GM18499 (cell line): ENCODE results near the gene THAP5.
A peak's percentile ranks its signal among the peaks of the same experiment; 100 is the strongest.
"Not testable (repeated sequence)": the region's sequence is repeated elsewhere in the genome, so short reads cannot be mapped to it uniquely, and the experiment has no call there.

ENCODE experiments used
- ATAC-seq: cut with Tn5 transposase; IDR thresholded peaks from one replicate; pipeline ENCODE4 v1.9.1; 2021; ENCODE audit warnings: moderate number of reproducible peaks; ENCODE audit not compliant: insufficient read depth, unreplicated experiment

The THAP5 gene

DNA sequence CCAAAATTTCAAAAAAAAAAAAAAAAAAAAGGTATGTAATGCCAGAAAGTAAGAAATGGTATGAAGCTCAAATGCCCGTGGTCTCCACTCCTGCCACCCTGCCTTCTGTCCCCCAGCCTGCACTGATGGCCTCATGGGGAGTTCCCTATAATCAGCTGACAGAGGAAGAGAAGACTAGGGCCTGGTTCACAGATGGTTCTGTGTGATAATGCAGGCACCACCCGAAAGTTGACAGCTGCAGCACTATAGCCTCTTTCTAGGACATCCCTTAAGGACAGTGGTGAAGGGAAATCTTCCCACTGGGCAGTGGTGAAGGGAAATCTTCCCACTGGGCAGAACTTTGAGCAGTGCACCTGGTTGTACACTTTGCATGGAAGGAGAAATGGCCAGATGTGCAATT, 31.3 kb downstream of the THAP5 start:
- ATAC-seq: not testable (repeated sequence)

DNA sequence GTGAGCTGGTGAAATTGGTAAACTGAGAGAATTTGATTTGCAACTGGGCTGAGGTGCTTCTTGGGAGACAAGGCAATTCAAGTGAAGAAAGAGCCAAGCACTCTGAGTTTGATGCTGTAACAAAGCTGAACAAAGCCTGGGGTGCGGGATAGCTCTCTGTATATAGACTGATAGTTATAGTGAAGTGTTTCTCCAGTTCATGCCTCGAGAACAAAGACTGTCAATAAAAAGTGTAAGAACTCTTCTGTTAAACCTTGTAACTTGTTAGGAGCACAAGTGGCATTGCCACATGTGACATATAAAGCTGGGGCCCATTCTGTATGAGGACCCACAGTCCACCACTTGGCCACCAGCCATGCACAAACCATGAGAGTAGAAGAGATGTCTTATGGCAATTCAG, 32.3 kb downstream of the THAP5 start:
- ATAC-seq: no peak

DNA sequence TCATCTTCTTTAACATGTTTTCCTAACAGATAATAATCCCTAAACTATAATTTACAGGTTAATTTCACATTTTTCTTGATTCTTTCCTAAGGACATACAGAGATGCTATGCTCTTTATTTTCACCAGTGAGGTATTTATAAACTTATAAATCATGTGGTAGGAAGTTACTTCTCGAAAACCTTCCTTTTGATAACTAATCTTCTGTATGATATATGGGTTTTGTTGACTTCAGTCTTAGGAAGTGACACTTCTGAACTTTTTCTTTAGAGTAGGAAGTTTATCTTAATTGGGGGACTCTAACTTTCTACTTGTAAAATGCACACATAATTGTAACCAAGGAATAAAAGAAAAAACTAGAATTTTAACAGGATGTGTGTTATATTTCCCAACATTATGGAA, 33.8 kb downstream of the THAP5 start:
- no peak for ATAC-seq

DNA sequence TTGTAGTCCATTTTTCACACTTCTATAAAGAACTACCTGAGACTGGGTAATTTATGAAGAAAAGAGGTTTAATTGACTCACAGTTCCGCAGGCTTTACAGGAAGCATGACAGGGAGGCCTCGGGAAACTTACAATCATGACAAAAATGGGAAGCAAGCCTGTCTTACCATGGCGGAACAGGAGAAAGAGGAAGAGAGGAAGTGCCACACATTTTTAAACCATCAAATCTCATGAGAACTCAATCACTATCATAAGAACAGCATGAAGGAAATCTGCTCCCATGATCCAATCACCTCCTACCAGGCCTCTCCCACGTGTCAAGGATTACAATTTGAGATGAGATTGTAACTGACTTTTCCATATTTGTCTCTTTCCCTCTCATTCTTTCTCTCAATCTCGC, 34.2 kb downstream of the THAP5 start:
- ATAC-seq: no peak

DNA sequence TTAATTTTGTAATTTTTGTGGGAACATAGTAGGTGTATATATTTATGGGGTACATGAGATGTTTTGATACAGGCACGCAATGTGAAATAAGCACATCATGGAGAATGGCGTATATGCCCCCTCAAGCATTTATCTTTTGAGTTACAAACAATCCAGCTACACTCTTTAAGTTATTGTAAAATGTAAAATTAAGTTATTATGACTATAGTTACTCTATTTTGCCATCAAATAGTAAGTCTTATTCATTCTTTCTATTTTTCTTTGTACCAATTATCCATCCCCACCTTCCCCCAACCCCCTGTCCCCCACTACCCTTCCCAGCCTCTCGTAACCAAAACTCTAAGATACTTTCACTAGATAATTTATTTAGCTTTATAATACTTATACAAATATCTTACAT, 35.8 kb downstream of the THAP5 start:
- ATAC-seq: no peak

DNA sequence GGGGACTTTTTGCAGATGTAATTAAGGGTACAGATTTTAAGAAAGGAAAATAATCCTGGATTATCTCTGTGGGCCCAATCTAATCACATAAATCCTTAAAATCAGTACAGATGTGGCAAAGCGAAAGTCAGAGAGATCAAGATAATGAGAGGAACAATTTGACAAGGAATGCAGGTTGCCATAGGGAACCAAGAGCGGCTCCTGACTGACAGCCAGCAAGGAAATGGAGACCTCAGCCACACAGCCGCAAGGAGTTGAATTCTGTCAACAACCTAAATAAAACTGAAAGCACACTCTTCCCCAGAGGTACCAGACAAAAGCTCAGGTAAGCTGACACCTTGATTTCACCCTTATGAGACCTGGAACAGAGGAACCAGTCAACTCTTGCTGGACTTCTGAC, 40.2 kb downstream of the THAP5 start:
- ATAC-seq: no peak

DNA sequence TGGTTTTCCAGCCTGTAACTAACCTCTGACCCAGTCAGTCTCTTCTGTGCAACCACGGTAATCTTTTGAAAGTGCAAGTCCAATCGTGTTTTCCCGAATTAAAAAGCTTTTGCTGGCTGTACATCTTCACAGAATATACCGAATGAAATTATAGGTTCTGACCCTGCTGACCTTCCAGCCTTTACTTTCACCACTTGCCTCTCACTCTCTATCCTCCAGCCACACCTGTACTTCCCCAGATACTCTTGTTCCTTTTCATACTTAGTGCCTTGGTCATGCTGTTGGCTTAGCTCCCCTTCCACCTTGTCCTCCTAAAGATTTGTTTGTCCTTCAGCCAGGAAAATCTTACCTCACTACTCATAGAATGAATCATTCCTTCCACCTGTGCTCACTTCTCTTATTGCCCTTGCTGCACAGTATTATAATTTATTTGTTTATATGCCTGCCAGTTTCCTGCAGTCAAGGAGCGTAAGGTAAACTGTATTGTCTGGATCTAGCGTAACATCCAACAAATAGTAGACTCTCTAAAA, 41.3 kb downstream of the THAP5 start:
- ATAC-seq: no peak

DNA sequence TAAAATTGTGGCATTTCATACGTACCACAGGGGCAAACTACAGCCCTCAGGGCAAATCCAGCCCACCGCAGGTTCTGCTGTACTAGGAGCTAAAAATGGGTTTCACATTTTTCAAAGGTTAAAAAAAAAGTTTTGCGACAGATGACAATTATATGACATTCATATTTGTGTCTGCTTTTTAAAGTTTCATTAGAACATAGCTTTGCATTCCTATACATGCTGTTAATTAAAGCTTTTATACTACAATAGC, 42.8 kb downstream of the THAP5 start:
- ATAC-seq: no peak

DNA sequence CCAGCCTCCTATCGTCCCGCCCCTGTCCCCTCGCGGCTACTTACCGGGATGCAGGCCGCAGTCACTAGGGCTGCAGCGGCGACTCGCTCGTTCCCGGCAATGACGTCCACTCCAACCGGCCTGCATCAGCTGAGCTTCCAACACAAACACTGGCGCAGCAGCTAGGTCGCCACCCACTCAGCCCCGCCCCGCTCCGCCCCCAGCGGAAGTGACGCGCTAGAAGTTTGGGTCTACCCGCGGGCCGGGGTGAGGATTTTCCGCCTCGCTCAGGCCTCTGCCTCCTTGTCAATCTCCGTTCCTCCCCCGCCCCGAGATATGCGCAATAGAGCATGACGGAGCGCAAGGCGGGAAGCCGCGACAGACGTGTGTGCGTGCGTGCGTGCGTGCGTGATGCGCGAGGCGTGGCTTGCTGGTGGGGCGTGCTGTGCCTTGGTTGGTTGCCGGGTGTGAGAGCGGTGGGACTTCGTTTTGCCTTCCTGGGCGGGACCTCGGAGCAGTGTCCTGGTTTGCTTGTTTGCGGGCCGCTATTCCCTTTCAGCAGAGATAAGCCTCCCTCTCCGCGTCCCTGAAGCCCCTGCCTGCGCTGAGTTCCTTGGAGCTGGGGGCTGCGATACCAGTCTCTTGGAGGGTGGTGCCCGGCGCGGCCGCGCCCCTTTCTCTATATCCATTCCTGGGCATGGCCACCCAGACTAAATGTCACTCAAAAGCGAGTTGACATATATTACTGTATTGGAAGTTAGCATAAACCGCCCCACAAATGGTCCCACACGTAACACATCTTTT, 43.3 kb downstream of the THAP5 start, which contains the start of gene PNPLA8:
PNPLA8 (minus strand) TSS at position 151 of the 783 bp plus-strand sequence. CDS start 10,644 bp downstream, outside the sequence.
- ATAC-seq: peak; percentile 91

DNA sequence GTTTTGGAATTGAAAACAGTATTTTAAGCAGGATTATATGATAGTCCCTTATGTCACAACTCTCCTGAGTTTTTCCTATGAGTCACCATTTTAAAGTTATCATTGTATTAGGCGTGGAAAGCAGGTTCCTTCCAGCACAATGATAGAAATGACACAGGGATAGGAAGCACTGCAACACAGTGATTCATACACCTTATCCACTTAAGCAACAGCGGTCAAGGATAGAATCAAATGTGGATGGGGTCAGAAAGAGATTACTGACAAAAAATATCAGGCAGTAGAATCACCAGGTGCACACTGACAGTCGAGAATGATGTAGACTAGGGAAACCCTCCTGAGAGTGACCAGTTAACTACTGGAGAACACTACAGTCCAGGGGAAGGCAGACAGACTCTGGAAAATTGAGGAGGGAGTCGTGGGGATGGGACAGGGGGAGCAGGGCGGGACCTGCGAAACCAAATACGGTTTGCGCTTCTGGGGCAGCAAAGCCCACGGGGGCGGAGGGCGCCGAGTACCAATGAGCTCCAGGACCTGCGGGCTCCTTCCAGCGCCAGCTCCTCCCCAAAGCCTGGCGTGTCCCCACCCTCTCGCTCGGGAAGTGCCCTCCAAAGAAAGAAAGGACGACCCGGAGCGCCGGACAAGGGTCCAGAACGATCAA, 44.0 kb downstream of the THAP5 start:
- ATAC-seq: peak; percentile 25

DNA sequence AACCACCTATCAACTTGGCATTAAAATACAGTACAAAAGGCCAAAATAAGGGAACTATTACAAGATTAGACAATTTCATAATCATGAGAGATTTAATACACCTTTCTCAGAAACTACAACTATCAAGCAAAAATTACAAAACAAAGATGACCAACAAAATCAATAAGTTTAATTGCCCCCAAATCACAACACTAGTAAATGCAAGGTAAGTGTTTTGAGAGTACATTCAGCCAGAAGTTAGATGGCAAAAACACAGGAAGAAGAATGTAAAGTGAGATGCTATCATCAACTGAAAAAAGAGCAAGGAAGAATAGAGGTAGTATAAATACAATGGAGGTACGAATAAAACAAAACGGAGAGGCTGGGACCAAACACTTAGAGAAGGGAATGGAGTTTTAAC, 46.7 kb downstream of the THAP5 start:
- ATAC-seq: no peak

DNA sequence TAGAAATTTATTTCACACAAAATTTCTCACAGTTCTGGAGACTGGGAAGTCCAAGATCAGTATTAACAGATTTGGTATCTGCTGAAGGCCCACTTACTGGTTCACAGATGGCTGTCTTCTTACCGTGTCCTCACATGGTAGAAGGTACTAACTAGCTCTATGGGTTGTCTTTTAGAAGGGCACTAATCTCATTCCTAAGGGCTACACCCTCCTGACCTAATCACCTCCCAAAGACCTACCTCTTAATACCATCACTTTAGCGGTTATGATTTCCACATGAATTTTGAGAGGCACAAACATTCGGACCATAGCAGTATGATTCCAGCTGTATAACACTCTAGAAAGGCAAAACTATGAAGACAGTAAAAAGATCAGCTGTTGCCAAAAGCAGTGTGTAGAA, 51.6 kb downstream of the THAP5 start:
- ATAC-seq: no peak

DNA sequence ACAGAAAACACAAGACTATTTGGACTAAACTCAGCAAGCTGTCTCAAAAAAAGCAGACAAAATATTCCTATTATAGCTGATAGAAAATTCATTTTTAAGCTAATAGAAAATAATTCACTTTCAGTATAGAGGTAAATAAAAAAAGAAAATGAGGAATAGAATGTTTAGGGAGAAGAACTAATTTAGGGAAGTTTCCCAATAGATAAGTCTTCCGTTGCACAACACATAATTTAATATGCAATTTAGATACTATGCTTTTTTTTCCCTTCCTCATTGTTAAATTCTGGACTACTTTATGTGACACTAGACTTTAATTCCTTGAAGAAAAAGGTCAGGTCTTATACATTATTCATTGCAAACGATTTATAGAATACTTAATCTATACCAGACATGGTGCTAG, 53.9 kb downstream of the THAP5 start:
- no peak for ATAC-seq

DNA sequence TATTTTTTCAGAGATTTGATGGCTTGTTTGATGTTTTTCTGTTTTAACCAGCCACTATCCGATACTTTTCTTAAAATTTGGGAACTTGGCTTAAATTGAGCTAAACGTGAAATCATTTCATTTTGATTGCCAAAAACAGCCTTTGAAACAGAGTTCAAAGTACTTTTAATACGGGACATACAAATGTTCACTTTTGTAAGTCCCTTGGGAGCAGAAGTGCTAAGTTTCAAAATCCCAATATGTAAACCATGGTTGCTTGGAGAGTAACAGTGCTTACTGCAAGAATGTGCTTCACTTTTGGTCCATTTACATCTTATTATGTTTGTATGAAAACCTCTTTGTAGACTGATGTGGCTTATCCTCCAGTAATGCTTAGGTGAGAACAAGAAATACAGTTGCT, 54.5 kb downstream of the THAP5 start:
- ATAC-seq: no peak
